ENCODE measurements around the gene TNS1. TPM values are rescaled to one million over a fixed set of nuclear protein-coding genes. Genes with fewer than 3 reads are reported as not detected.

Gene TNS1
- total RNA-seq, 1 experiment from 2014 or later: 0.49 TPM

- H3K27ac ChIP-seq (ENCODE audit: low read length): no peak overlapping the region
Measured at GRCh38 chr2:217826520-217826919, 176.3 kb downstream of the TNS1 start.

DNA sequence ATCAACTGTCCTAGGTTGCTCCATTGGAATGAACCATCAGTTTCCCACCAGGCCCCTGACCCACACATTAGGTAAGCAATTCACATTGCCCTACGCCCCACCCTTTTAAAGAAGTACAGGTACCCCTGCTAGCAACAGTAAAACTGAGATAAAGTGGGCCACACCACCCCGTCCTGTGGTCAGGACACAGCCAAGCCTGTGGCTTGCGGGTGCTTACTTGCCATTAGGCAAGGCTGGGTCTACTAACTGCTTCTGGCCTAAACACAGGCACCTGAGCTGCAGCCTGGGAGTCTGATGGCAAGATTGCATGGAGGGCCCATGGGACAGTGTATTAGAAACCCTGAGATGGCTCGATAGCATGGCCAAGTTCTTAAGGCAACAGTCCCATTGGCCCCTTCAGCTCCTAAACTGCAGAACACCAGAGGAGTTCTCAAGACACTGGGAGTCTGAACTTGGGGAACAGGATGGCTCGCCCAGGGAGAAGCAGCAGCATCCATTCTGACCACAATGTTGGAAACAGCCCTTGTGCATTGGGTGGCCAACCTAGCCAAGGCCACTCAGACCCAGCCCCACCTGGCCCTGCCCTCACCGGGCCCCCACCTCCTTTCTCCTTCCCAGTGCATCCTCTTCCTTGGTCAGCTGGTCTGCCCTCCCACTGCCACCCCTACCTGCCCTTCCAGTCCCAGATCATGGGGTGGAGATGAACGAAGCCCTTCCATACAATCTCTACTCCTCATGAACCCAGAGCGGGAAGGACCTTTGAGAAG, 177.1 kb downstream of the TNS1 start:
- no peaks in the 10 kb centered on the region; the same call in 1 of the 2 replicates for H3K27me3 ChIP-seq (ENCODE audit: control insufficient read depth, insufficient read depth, low read length)
- ATAC-seq: no peak
- intact Hi-C loops (cut with micrococcal nuclease; ENCODE audit: unreplicated experiment): no loop called here
- no peak for DNase-seq (ENCODE audit: low read depth, low spot score)
- no peak overlapping the region for H3K27ac ChIP-seq (ENCODE audit: low read length)
- POLR2A ChIA-PET: no interaction called here
- in situ Hi-C loops (cut with HindIII; ENCODE audit: low pct_unique_long_range_greater_than_20kb, low sequenced_read_pairs): no loop called here
- CTCF ChIA-PET: no interaction called here
- no peak overlapping the region for H3K4me3 ChIP-seq (ENCODE audit: low read depth in 2 of 2, low read length in 2 of 2)
- BruUV-seq (replicated peaks): no TSS peak
- H3K4me1 ChIP-seq (ENCODE audit: control insufficient read depth, insufficient read depth, low read length): no peaks in the 10 kb centered on the region
- no peaks in the 10 kb centered on the region for H3K36me3 ChIP-seq (ENCODE audit: control insufficient read depth, insufficient read depth, low read length)
- no peaks in the 10 kb centered on the region for H3K9me3 ChIP-seq (ENCODE audit: control insufficient read depth, insufficient read depth, low read depth, low read length)
- TF ChIP-seq POLR2AphosphoS5 (IDR thresholded peaks at IDR 0.05; ENCODE audit: low read depth, low read length): no peak
- TF ChIP-seq CTCF (IDR thresholded peaks at IDR 0.05): no peak
- TF ChIP-seq SIN3A (IDR thresholded peaks at IDR 0.05; ENCODE audit: borderline replicate concordance, insufficient read depth, low read depth, low read length): no peak
- no peak for TF ChIP-seq REST (IDR thresholded peaks at IDR 0.05; ENCODE audit: insufficient read depth in 1 of 2, low read depth in 2 of 2, low read length in 1 of 2)
- TF ChIP-seq TCF7L2 (IDR thresholded peaks at IDR 0.05; ENCODE audit: low read depth, low read length): no peak

More at GRCh38 chr2:217826520-217826919, 176.3 kb downstream of the TNS1 start:
- in situ Hi-C loops (cut with HindIII; ENCODE audit: low pct_unique_long_range_greater_than_20kb, low sequenced_read_pairs): no loop called here
- Histone ChIP-seq H3K36me3 (ENCODE audit: control insufficient read depth, insufficient read depth, low read length) (no peaks in the 10 kb centered on the region), H3K27me3 (ENCODE audit: control insufficient read depth, insufficient read depth, low read length) (no peaks in the 10 kb centered on the region; the same call in 1 of the 2 replicates), H3K4me3 (ENCODE audit: low read depth in 2 of 2, low read length in 2 of 2) (no peak overlapping the region), H3K4me1 (ENCODE audit: control insufficient read depth, insufficient read depth, low read length) (no peaks in the 10 kb centered on the region), H3K9me3 (ENCODE audit: control insufficient read depth, insufficient read depth, low read depth, low read length) (no peaks in the 10 kb centered on the region)
- intact Hi-C loops (cut with micrococcal nuclease; ENCODE audit: unreplicated experiment): no loop called here
- TF ChIP-seq TCF7L2 (IDR thresholded peaks at IDR 0.05; ENCODE audit: low read depth, low read length): no peak
- no peak for TF ChIP-seq SIN3A (IDR thresholded peaks at IDR 0.05; ENCODE audit: borderline replicate concordance, insufficient read depth, low read depth, low read length)
- TF ChIP-seq POLR2AphosphoS5 (IDR thresholded peaks at IDR 0.05; ENCODE audit: low read depth, low read length): no peak
- TF ChIP-seq REST (IDR thresholded peaks at IDR 0.05; ENCODE audit: insufficient read depth in 1 of 2, low read depth in 2 of 2, low read length in 1 of 2): no peak
- TF ChIP-seq CTCF (IDR thresholded peaks at IDR 0.05): no peak
- DNase-seq (ENCODE audit: low read depth, low spot score) (no peak), ATAC-seq (no peak)
- no TSS peak for BruUV-seq (replicated peaks)
- POLR2A ChIA-PET: no interaction called here
- CTCF ChIA-PET: no interaction called here

Measured in Panc1 (cell line).